Large intestine (tissue), 3 donors: Measurements from ENCODE around the gene MYH3. TPM values are rescaled to one million over a fixed set of nuclear protein-coding genes. Genes with fewer than 3 reads are reported as not detected.

Experiments used
- DNase-seq, 2 donors: peaks; one replicate each; pipeline versions ENCODE4 v3.0.0 to v3.0.0-alpha.2; 2013
- H3K27ac ChIP-seq: one replicate; pipeline ENCODE4 v1.5.1; 2013; ENCODE audit warnings: low read length
- H3K27me3 ChIP-seq: 2 replicates; pipeline ENCODE4 v1.6.1; 2013; ENCODE audit warnings: low read length; ENCODE audit not compliant: control insufficient read depth, insufficient read depth
- H3K36me3 ChIP-seq: 2 replicates; pipeline ENCODE4 v1.6.1; 2013; ENCODE audit warnings: low read length; ENCODE audit not compliant: control insufficient read depth, insufficient read depth
- H3K4me1 ChIP-seq: one replicate; pipeline ENCODE4 v1.6.1; 2013; ENCODE audit warnings: low read length; ENCODE audit not compliant: control insufficient read depth, insufficient read depth
- H3K4me3 ChIP-seq: one replicate; pipeline ENCODE4 v1.5.1; 2013; ENCODE audit warnings: low read length
- H3K9me3 ChIP-seq: one replicate; pipeline ENCODE4 v1.6.1; 2013; ENCODE audit warnings: mild to moderate bottlenecking, low read depth, low read length, moderate library complexity; ENCODE audit not compliant: control insufficient read depth
- WGBS: methylation state at CpG from one replicate; pipeline ENCODE4 v1.1.5; 2013; ENCODE audit warnings: low lambda C conversion rate; ENCODE audit not compliant: insufficient coverage; 5-methylcytosine and 5-hydroxymethylcytosine counted together
- polyA plus RNA-seq: library from polyadenylated mRNA; unstranded; fragments of 120-200 nt; gene quantifications from one replicate; pipeline ENCODE4 v1.2.1, GENCODE V29; 2013

Gene MYH3
- polyA plus RNA-seq, 1 donor = 26.7 TPM

- Histone ChIP-seq H3K4me1 (no peaks in the 10 kb centered on the region), H3K9me3 (no peaks in the 10 kb centered on the region), H3K36me3 (peaks cover 63% of the 10 kb centered on the region), H3K4me3 (no peak overlapping the region), H3K27me3 (no peaks in the 10 kb centered on the region), H3K27ac (no peak overlapping the region)
- no peak for DNase-seq
- 100% methylated on average over 1 of the region's 7 CpGs for WGBS
Measured at GRCh38 chr17:10681866-10682446, 24.8 kb upstream of the MYH3 start.

- H3K36me3 ChIP-seq = peaks cover 27% of the 10 kb centered on the region
- no peaks in the 10 kb centered on the region for H3K27me3 ChIP-seq
- DNase-seq = no peak
- no peak overlapping the region for H3K4me3 ChIP-seq
- no CpG with 5 or more reads among the region's 4 CpGs for WGBS
- H3K9me3 ChIP-seq = no peaks in the 10 kb centered on the region
- H3K4me1 ChIP-seq = no peaks in the 10 kb centered on the region
- no peak overlapping the region for H3K27ac ChIP-seq
Measured at GRCh38 chr17:10674704-10675103, 17.6 kb upstream of the MYH3 start.

GRCh38 chr17:10673312-10673711 is 16.2 kb upstream of the MYH3 start:
- Histone ChIP-seq H3K4me3 (no peak overlapping the region), H3K9me3 (no peaks in the 10 kb centered on the region), H3K27ac (no peak overlapping the region), H3K4me1 (no peaks in the 10 kb centered on the region), H3K36me3 (peaks cover 21% of the 10 kb centered on the region), H3K27me3 (no peaks in the 10 kb centered on the region)
- DNase-seq = no peak
- no CpG with 5 or more reads among the region's 12 CpGs for WGBS

- no CpG with 5 or more reads among the region's 1 CpG for WGBS
- no peak overlapping the region for H3K27ac ChIP-seq
- H3K4me3 ChIP-seq = no peak overlapping the region
Measured at GRCh38 chr17:10668775-10669174, 11.7 kb upstream of the MYH3 start.

GRCh38 chr17:10666906-10667305 is 9.8 kb upstream of the MYH3 start:
- Histone ChIP-seq H3K9me3 (no peaks in the 10 kb centered on the region), H3K36me3 (no peaks in the 10 kb centered on the region), H3K27me3 (no peaks in the 10 kb centered on the region), H3K4me1 (no peaks in the 10 kb centered on the region), H3K27ac (no peak overlapping the region), H3K4me3 (no peak overlapping the region)
- no peak for DNase-seq
- 73% methylated on average over 2 of the region's 5 CpGs for WGBS

More at GRCh38 chr17:10668775-10669174, 11.7 kb upstream of the MYH3 start:
- DNase-seq = no peak
- Histone ChIP-seq H3K9me3 (no peaks in the 10 kb centered on the region), H3K27me3 (no peaks in the 10 kb centered on the region), H3K4me1 (no peaks in the 10 kb centered on the region), H3K36me3 (peaks cover 4% of the 10 kb centered on the region)

GRCh38 chr17:10664571-10664970 is 7.5 kb upstream of the MYH3 start:
- Histone ChIP-seq H3K9me3 (no peaks in the 10 kb centered on the region), H3K36me3 (peaks cover 3% of the 10 kb centered on the region), H3K4me3 (no peak overlapping the region), H3K4me1 (no peaks in the 10 kb centered on the region), H3K27ac (no peak overlapping the region), H3K27me3 (no peaks in the 10 kb centered on the region)
- DNase-seq = no peak
- WGBS = no CpG with 5 or more reads among the region's 9 CpGs

- H3K4me3 ChIP-seq = no peak overlapping the region
- H3K27ac ChIP-seq = no peak overlapping the region
- WGBS = 94% methylated on average over 3 of the region's 6 CpGs
- no peaks in the 10 kb centered on the region for H3K27me3 ChIP-seq
- no peak for DNase-seq
- peaks cover 3% of the 10 kb centered on the region for H3K36me3 ChIP-seq
- no peaks in the 10 kb centered on the region for H3K9me3 ChIP-seq
- no peaks in the 10 kb centered on the region for H3K4me1 ChIP-seq
Measured at GRCh38 chr17:10663231-10663630, 6.1 kb upstream of the MYH3 start.

- Histone ChIP-seq H3K27ac (no peak overlapping the region), H3K4me3 (no peak overlapping the region), H3K9me3 (no peaks in the 10 kb centered on the region), H3K36me3 (peaks cover 3% of the 10 kb centered on the region), H3K27me3 (no peaks in the 10 kb centered on the region), H3K4me1 (no peaks in the 10 kb centered on the region)
- WGBS = no CpG with 5 or more reads among the region's 10 CpGs
- no peak for DNase-seq
Measured at GRCh38 chr17:10661437-10661836, 4.3 kb upstream of the MYH3 start.

GRCh38 chr17:10657879-10658278 is 770 bp upstream of the MYH3 start:
- H3K36me3 ChIP-seq = peaks cover 3% of the 10 kb centered on the region
- H3K4me3 ChIP-seq = no peak overlapping the region
- no peaks in the 10 kb centered on the region for H3K27me3 ChIP-seq
- WGBS = 86% methylated on average over 2 of the region's 10 CpGs
- H3K27ac ChIP-seq = no peak overlapping the region
- H3K9me3 ChIP-seq = no peaks in the 10 kb centered on the region
- H3K4me1 ChIP-seq = no peaks in the 10 kb centered on the region
- DNase-seq = no peak

- DNase-seq = no peak
- Histone ChIP-seq H3K27me3 (no peaks in the 10 kb centered on the region), H3K4me3 (no peak overlapping the region), H3K27ac (no peak overlapping the region), H3K9me3 (no peaks in the 10 kb centered on the region), H3K36me3 (peaks cover 3% of the 10 kb centered on the region), H3K4me1 (no peaks in the 10 kb centered on the region)
- WGBS = 60% methylated on average over 4 of the region's 5 CpGs
Measured at GRCh38 chr17:10653987-10654386, 3.1 kb downstream of the MYH3 start.

- no CpG with 5 or more reads among the region's 11 CpGs for WGBS
- H3K36me3 ChIP-seq = peaks cover 3% of the 10 kb centered on the region
- no peaks in the 10 kb centered on the region for H3K27me3 ChIP-seq
- H3K4me1 ChIP-seq = no peaks in the 10 kb centered on the region
- DNase-seq = no peak
- H3K4me3 ChIP-seq = no peak overlapping the region
- H3K27ac ChIP-seq = no peak overlapping the region
- no peaks in the 10 kb centered on the region for H3K9me3 ChIP-seq
Measured at GRCh38 chr17:10652984-10653659, 4.0 kb downstream of the MYH3 start.
